H1 (cell line): Measurements from ENCODE around the gene ACSL6. TPM values are rescaled to one million over a fixed set of nuclear protein-coding genes. Genes with fewer than 3 reads are reported as not detected.

Experiments
- CTCF ChIA-PET: fragments of 300-600 bp; sonication (Branson Sonifier 250); formaldehyde crosslinking; loops from one replicate; lab custom pipeline; 2021; ENCODE audit not compliant: partially characterized antibody; lab: Charles Lee
- POLR2A ChIA-PET: fragments of 300-600 bp; sonication (Branson Sonifier 250); formaldehyde crosslinking; loops from one replicate; lab custom pipeline; 2021; ENCODE audit warnings: inconsistent platforms; ENCODE audit not compliant: partially characterized antibody; lab: Charles Lee
- DNase-seq, 2 experiments: peaks; one replicate each; pipeline versions ENCODE4 v3.0.0 to v3.0.0-alpha.2; 2010 to 2022; ENCODE audit warnings: low spot score in 2 of 2, low read depth in 1 of 2, mixed read lengths in 1 of 2
- FAIRE-seq: peaks from 2 replicates; lab custom pipeline; 2011; peaks lifted over from hg19 to GRCh38; lab: Jason Lieb, UNC
- H2AFZ ChIP-seq: 2 replicates; pipeline ENCODE4 v1.8.1; 2012; ENCODE audit warnings: low read length, inconsistent platforms
- H2AK5ac ChIP-seq: 2 replicates; pipeline ENCODE4 v1.6.1; 2013; ENCODE audit warnings: low read depth, low read length
- H2BK120ac ChIP-seq: replicated peaks from 2 replicates; pipeline ENCODE3; 2013; ENCODE audit warnings: low read depth, low read length, inconsistent platforms
- H2BK12ac ChIP-seq: 2 replicates; pipeline ENCODE4 v1.6.1; 2013; ENCODE audit warnings: low read depth, low read length
- H2BK15ac ChIP-seq: 2 replicates; pipeline ENCODE4 v1.6.1; 2013; ENCODE audit warnings: low read length
- H2BK20ac ChIP-seq: 2 replicates; pipeline ENCODE4 v1.6.1; 2013; ENCODE audit warnings: low read length
- H2BK5ac ChIP-seq: 2 replicates; pipeline ENCODE4 v1.6.1; 2013; ENCODE audit warnings: low read depth, low read length
- H3K14ac ChIP-seq: 2 replicates; pipeline ENCODE4 v1.6.1; 2013; ENCODE audit warnings: inconsistent platforms; ENCODE audit not compliant: insufficient read length
- H3K18ac ChIP-seq: 2 replicates; pipeline ENCODE4 v1.6.1; 2013; ENCODE audit warnings: low read length; ENCODE audit errors: extremely low read depth
- H3K23ac ChIP-seq: 2 replicates; pipeline ENCODE4 v1.6.1; 2013; ENCODE audit warnings: inconsistent platforms; ENCODE audit not compliant: insufficient read length
- H3K23me2 ChIP-seq: 2 replicates; pipeline ENCODE4 v1.6.1; 2013; ENCODE audit warnings: low read depth, low read length
- H3K27ac ChIP-seq: 2 replicates; pipeline ENCODE4 v1.6.1; 2011; ENCODE audit warnings: low read depth, low read length, inconsistent platforms
- H3K27me3 ChIP-seq, 4 experiments: replicated peaks in 1 of 4; 1 replicate in 1 of 4; 2 replicates in 3 of 4; pipeline versions ENCODE4 v1.6.1 to v1.8.1; 2011 to 2013; ENCODE audit warnings: low read length in 3 of 4, mild to moderate bottlenecking in 3 of 4, inconsistent platforms in 2 of 4, mixed read lengths in 2 of 4, moderate library complexity in 1 of 4; ENCODE audit not compliant: control insufficient read depth in 3 of 4, insufficient read depth in 3 of 4; ENCODE audit errors: extremely low read depth in 1 of 4
- H3K36me3 ChIP-seq, 4 experiments: 2 replicates each; pipeline versions ENCODE4 v1.6.1 to v1.8.1; 2011 to 2013; ENCODE audit warnings: mild to moderate bottlenecking in 4 of 4, low read length in 3 of 4, moderate library complexity in 2 of 4, control low read depth in 1 of 4, inconsistent platforms in 1 of 4; ENCODE audit not compliant: insufficient read depth in 4 of 4, control insufficient read depth in 2 of 4
- H3K4ac ChIP-seq: replicated peaks from 2 replicates; pipeline ENCODE3; 2013; ENCODE audit warnings: low read length, low read depth, mixed read lengths, inconsistent platforms; ENCODE audit not compliant: insufficient read length
- H3K4me1 ChIP-seq, 4 experiments: replicated peaks in 1 of 4; 1 replicate in 1 of 4; 2 replicates in 3 of 4; pipeline versions ENCODE4 v1.6.1 to v1.8.1; 2011 to 2013; ENCODE audit warnings: low read length in 3 of 4, inconsistent platforms in 2 of 4, mixed read lengths in 1 of 4; ENCODE audit not compliant: insufficient read depth in 4 of 4, control insufficient read depth in 3 of 4
- H3K4me2 ChIP-seq, 2 experiments: 2 replicates each; pipeline versions ENCODE4 v1.6.1 to v1.8.1; 2011 to 2013; ENCODE audit warnings: low read depth in 2 of 2, low read length in 2 of 2, control low read depth in 1 of 2, inconsistent platforms in 1 of 2, mild to moderate bottlenecking in 1 of 2; ENCODE audit not compliant: insufficient read depth in 1 of 2
- H3K4me3 ChIP-seq, 4 experiments: fragments of 200-600, 300-600 bp in 1 of 4; sonication (generic), shearing (Covaris generic), sonication (Bioruptor Twin) in 1 of 4; 2 replicates each; pipeline versions ENCODE4 v1.5.1 to v1.8.1; 2011 to 2016; ENCODE audit warnings: low read length in 4 of 4, low read depth in 3 of 4, control low read depth in 2 of 4, inconsistent platforms in 2 of 4, mild to moderate bottlenecking in 2 of 4, mixed read lengths in 1 of 4, moderate library complexity in 1 of 4; ENCODE audit not compliant: insufficient read depth in 2 of 4; ENCODE audit errors: extremely low read depth in 1 of 4
- H3K56ac ChIP-seq: replicated peaks from 2 replicates; pipeline ENCODE3; 2013; ENCODE audit warnings: low read depth, mild to moderate bottlenecking, mixed read lengths, low read length, inconsistent platforms; ENCODE audit not compliant: insufficient read length
- H3K79me1 ChIP-seq: 2 replicates; pipeline ENCODE4 v1.6.1; 2013; ENCODE audit warnings: low read depth, low read length, control low read depth
- H3K79me2 ChIP-seq, 2 experiments: 2 replicates each; pipeline versions ENCODE4 v1.6.1 to v1.8.1; 2012 to 2013; ENCODE audit warnings: low read length in 2 of 2, mild to moderate bottlenecking in 2 of 2, inconsistent platforms in 1 of 2; ENCODE audit not compliant: insufficient read depth in 2 of 2, control insufficient read depth in 1 of 2
- H3K9ac ChIP-seq, 4 experiments: replicated peaks in 1 of 4; 1 replicate in 1 of 4; 2 replicates in 3 of 4; pipeline versions ENCODE4 v1.6.1 to v1.8.1; 2011 to 2013; ENCODE audit warnings: low read depth in 3 of 4, low read length in 3 of 4, control low read depth in 2 of 4, mild to moderate bottlenecking in 2 of 4, moderate library complexity in 2 of 4, inconsistent platforms in 1 of 4; ENCODE audit errors: extremely low read depth in 1 of 4
- H3K9me3 ChIP-seq, 2 experiments: 2 replicates each; pipeline versions ENCODE4 v1.6.1 to v1.8.1; 2012 to 2013; ENCODE audit warnings: mild to moderate bottlenecking in 2 of 2, moderate library complexity in 2 of 2, control low read depth in 1 of 2, inconsistent platforms in 1 of 2, low read depth in 1 of 2, low read length in 1 of 2, mixed read lengths in 1 of 2; ENCODE audit not compliant: insufficient read depth in 2 of 2
- H4K20me1 ChIP-seq, 2 experiments: replicated peaks in 1 of 2; 2 replicates each; pipeline versions ENCODE3 to v1.8.1; 2011 to 2013; ENCODE audit warnings: inconsistent platforms in 2 of 2, low read length in 2 of 2, mild to moderate bottlenecking in 1 of 2; ENCODE audit not compliant: insufficient read depth in 2 of 2, control insufficient read depth in 1 of 2
- H4K5ac ChIP-seq: 2 replicates; pipeline ENCODE4 v1.6.1; 2013; ENCODE audit warnings: low read length, low read depth, mixed read lengths, inconsistent platforms; ENCODE audit not compliant: insufficient read length
- H4K8ac ChIP-seq: 2 replicates; pipeline ENCODE4 v1.8.0; 2013; ENCODE audit warnings: mild to moderate bottlenecking, moderate library complexity, low read length, inconsistent platforms; ENCODE audit not compliant: insufficient read depth; ENCODE audit errors: extremely low read depth
- H4K91ac ChIP-seq: replicated peaks from 2 replicates; pipeline ENCODE3; 2013; ENCODE audit warnings: low read length, mixed read lengths, inconsistent platforms; ENCODE audit not compliant: insufficient read length
- POLR2A ChIP-seq, 2 experiments: IDR thresholded peaks; 1 replicate in 1 of 2; 2 replicates in 1 of 2; pipeline ENCODE4 v1.6.1; 2011; ENCODE audit warnings: low read depth in 2 of 2, low read length in 2 of 2, mild to moderate bottlenecking in 2 of 2; ENCODE audit errors: control extremely low read depth in 1 of 2
- RNF2 ChIP-seq: fragments of 200-900, 300-1000 bp; sonication (generic); IDR thresholded peaks from 2 replicates; pipeline ENCODE4 v1.7.1; 2016; ENCODE audit warnings: borderline replicate concordance, low read depth, mild to moderate bottlenecking, antibody characterized with exemption, low read length; ENCODE audit not compliant: poor library complexity, severe bottlenecking; ENCODE audit errors: missing control alignments
- polyA plus RNA-seq, 7 experiments: library from polyadenylated mRNA; depleted of rRNA in 3 of 7; stranded (reverse) in 5 of 7; unstranded in 2 of 7; fragments of >200 nt in 5 of 7; fragments of 200-250 nt in 2 of 7; gene quantifications; 1 replicate in 5 of 7; 2 replicates in 1 of 7; 4 replicates in 1 of 7; pipeline versions ENCODE4 v1.2.1 to v1.2.3, GENCODE V29; 2011 to 2013; ENCODE audit warnings: missing spikeins in 2 of 7, mixed read lengths in 2 of 7
- total RNA-seq: library from RNA; stranded (reverse); fragmentation: NEBNext Ultra II Directional; extraction: Animal tissue kit (Norgen Biotek cat#: 25700); gene quantifications from 2 replicates; pipeline ENCODE4 v1.2.1, GENCODE V29; 2021

ACSL6 gene
- total and polyA plus RNA-seq, 2 of the 8 experiments (the other 6 are each of a cell fraction or from before 2014, with no cell fraction given): 2.3 to 2.4 TPM

- no peaks in the 10 kb centered on the region for H3K9me3 ChIP-seq
- DNase-seq (no peak), FAIRE-seq (no peak)
- H4K5ac ChIP-seq: no peak overlapping the region
- CTCF ChIA-PET: interaction anchor here (0.9 to 3.0 kb wide), 4 partner anchors 11 to 482 kb away, joined by 3 to 10 read pairs (median 4); no protein-coding TSS in a partner anchor
- H4K20me1 ChIP-seq: peaks cover 0 to 2% of the 10 kb centered on the region in 2 experiments
- no peaks in the 10 kb centered on the region for H3K79me1 ChIP-seq
- H2BK20ac ChIP-seq: no peak overlapping the region
- no peaks in the 10 kb centered on the region for H3K4me1 ChIP-seq
- no peak overlapping the region for H3K27ac ChIP-seq
- H2BK5ac ChIP-seq: no peak overlapping the region
- H3K4me3 ChIP-seq: no peak overlapping the region
- no peaks in the 10 kb centered on the region for H3K27me3 ChIP-seq
- no peak overlapping the region for H2AFZ ChIP-seq
- no peak overlapping the region for H2BK15ac ChIP-seq
- H3K36me3 ChIP-seq: no peaks in the 10 kb centered on the region
- TF ChIP-seq POLR2A (IDR thresholded peaks at IDR 0.05; ENCODE audit: control extremely low read depth in 1 of 2, low read depth in 2 of 2, low read length in 2 of 2) (no peak), RNF2 (no peak)
- no peak overlapping the region for H3K4me2 ChIP-seq
- no peak overlapping the region for H2AK5ac ChIP-seq
- H3K23me2 ChIP-seq: peaks cover 2% of the 10 kb centered on the region; the same call in 1 of the 2 replicates
- H3K56ac ChIP-seq: no peak overlapping the region
- H4K8ac ChIP-seq: no peak overlapping the region
- H4K91ac ChIP-seq: no peak overlapping the region
- H3K79me2 ChIP-seq: no peaks in the 10 kb centered on the region
- H3K9ac ChIP-seq: no peak overlapping the region
- H3K18ac ChIP-seq: no peak overlapping the region
- no peak overlapping the region for H2BK120ac ChIP-seq
- no peak overlapping the region for H3K4ac ChIP-seq
- H2BK12ac ChIP-seq: no peak overlapping the region
- no peak overlapping the region for H3K23ac ChIP-seq
- H3K14ac ChIP-seq: no peak overlapping the region
- POLR2A ChIA-PET: no interaction called here
These were observed 7.9 kb upstream of the ACSL6 start for GRCh38 chr5:132019337-132019736.
